ENCODE results near the gene ENTPD2. TPM values are rescaled to one million over a fixed set of nuclear protein-coding genes. Genes with fewer than 3 reads are reported as not detected.

The ENTPD2 gene
- total and polyA plus RNA-seq, 11 donors: 0.50 to 2.9 (median 1.2) TPM

- Histone ChIP-seq H3K27me3 (peaks cover 5 to 78% (median 47%) of the 10 kb centered on the region in 9 donors), H3K36me3 (no peaks in the 10 kb centered on the region), H3K27ac (no peak overlapping the region), H3K9me3 (no peaks in the 10 kb centered on the region), H3K4me3 (no peak overlapping the region), H3K4me1 (peaks cover 5 to 50% (median 32%) of the 10 kb centered on the region in 12 donors)
- TF ChIP-seq CTCF (IDR thresholded peaks at IDR 0.05) (no peak), POLR2A (IDR thresholded peaks at IDR 0.05) (no peak)
- no peak for DNase-seq
- ATAC-seq: no peak
- intact Hi-C loops (cut with DNase I): loop anchor here in 3 of 10 donors (2.0 kb wide), 2 partner anchors 16 to 18 kb away; no protein-coding TSS in a partner anchor
- 39 to 54% (median 42%) methylated on average over 21 to 72 of the region's 72 CpGs for WGBS, 4 donors
Measured at GRCh38 chr9:137048655-137049543, 5.0 kb downstream of the ENTPD2 start.

GRCh38 chr9:137046088-137046787, 7.6 kb downstream of the ENTPD2 start, which contains the start of gene NPDC1:
Gene NPDC1 (minus strand): TSS chr9:137046177. CDS start chr9:137045989, 188 bp downstream.
- Histone ChIP-seq H3K27ac (peak within 1 kb of the TSS; percentile 80 to 96 (median 88)), H3K27me3 (peaks cover 0 to 56% (median 26%) of the 10 kb centered on the region in 9 donors), H3K36me3 (peaks cover 0 to 10% (median 3%) of the 10 kb centered on the region in 9 donors), H3K9me3 (no peaks in the 10 kb centered on the region), H3K4me1 (peaks cover 0 to 53% (median 35%) of the 10 kb centered on the region in 12 donors), H3K4me3 (peak within 1 kb of the TSS; percentile 62 to 92 (median 72))
- DNase-seq: peak; percentile 82 to 90 (median 83)
- ATAC-seq: peak; percentile 45 to 71 (median 62)
- intact Hi-C loops (cut with DNase I): loop anchor here in 6 of 10 donors (1.0 to 2.0 kb wide), 4 partner anchors 18 to 21 kb away; no protein-coding TSS in a partner anchor
- WGBS, 4 donors: 0 to 1% (median 0%) methylated on average over 32 to 57 of the region's 57 CpGs
- TF ChIP-seq POLR2A (IDR thresholded peaks at IDR 0.05) (peak in 1 of 2 donors; percentile 36), CTCF (IDR thresholded peaks at IDR 0.05) (peak; percentile 83 to 95 (median 88))

GRCh38 chr9:137045294-137046087, 8.4 kb downstream of the ENTPD2 start:
- peak overlapping the region; percentile 62 to 92 (median 72) for H3K4me3 ChIP-seq
- WGBS, 4 donors: 0 to 9% (median 3%) methylated on average over 3 to 96 of the region's 96 CpGs
- peaks cover 0 to 17% (median 7%) of the 10 kb centered on the region in 9 donors for H3K36me3 ChIP-seq
- TF ChIP-seq CTCF (IDR thresholded peaks at IDR 0.05) (no peak), POLR2A (IDR thresholded peaks at IDR 0.05) (no peak)
- intact Hi-C loops (cut with DNase I): loop anchor here in 6 of 10 donors (1.0 to 2.0 kb wide), 4 partner anchors 19 to 22 kb away; no protein-coding TSS in a partner anchor
- H3K9me3 ChIP-seq: no peaks in the 10 kb centered on the region
- H3K27me3 ChIP-seq: peaks cover 0 to 49% (median 26%) of the 10 kb centered on the region in 9 donors
- peaks cover 0 to 58% (median 37%) of the 10 kb centered on the region in 12 donors for H3K4me1 ChIP-seq
- peak overlapping the region; percentile 80 to 96 (median 88) for H3K27ac ChIP-seq
- ATAC-seq: peak in 2 of 4 donors; percentile 8 to 11
- peak in 1 of 5 donors; percentile 70 for DNase-seq
